ENCODE measurements around the gene NFKBIL1.

DNA sequence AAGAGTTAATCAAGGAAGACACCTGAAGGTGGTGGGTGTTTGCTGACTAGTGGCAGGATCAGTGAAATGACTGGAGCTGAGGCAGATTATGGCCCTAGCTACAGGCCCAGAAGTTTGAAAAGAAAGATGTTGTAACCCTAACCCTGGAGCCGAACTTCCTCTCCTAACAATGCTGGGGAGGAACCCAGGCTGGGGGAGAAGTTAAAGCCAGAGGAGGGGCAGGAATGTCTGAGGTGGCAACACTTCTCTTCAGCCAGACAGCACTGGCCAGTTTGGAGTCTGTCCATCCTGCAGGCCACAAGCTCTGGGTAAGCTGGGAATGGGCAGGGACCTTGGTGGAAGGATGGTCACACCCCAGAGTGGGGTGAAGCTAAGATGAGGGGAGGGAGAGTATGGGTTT, 38.6 kb downstream of the NFKBIL1 start, which contains the start of gene LST1:
- TF ChIP-seq, protein P1, sequence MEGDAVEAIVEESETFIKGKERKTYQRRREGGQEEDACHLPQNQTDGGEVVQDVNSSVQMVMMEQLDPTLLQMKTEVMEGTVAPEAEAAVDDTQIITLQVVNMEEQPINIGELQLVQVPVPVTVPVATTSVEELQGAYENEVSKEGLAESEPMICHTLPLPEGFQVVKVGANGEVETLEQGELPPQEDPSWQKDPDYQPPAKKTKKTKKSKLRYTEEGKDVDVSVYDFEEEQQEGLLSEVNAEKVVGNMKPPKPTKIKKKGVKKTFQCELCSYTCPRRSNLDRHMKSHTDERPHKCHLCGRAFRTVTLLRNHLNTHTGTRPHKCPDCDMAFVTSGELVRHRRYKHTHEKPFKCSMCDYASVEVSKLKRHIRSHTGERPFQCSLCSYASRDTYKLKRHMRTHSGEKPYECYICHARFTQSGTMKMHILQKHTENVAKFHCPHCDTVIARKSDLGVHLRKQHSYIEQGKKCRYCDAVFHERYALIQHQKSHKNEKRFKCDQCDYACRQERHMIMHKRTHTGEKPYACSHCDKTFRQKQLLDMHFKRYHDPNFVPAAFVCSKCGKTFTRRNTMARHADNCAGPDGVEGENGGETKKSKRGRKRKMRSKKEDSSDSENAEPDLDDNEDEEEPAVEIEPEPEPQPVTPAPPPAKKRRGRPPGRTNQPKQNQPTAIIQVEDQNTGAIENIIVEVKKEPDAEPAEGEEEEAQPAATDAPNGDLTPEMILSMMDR (IDR thresholded peaks at IDR 0.05) = no peak
- TF ChIP-seq ZNF423 (CRISPR knock-in tag; IDR thresholded peaks at IDR 0.05) (no peak), JUN (CRISPR knock-in tag; IDR thresholded peaks at IDR 0.05) (no peak), ESRRA (CRISPR knock-in tag; IDR thresholded peaks at IDR 0.05; ENCODE audit: borderline replicate concordance) (no peak), ZNF138 (CRISPR knock-in tag; conservative IDR thresholded peaks at IDR 0.05) (no peak), ZNF232 (CRISPR knock-in tag; IDR thresholded peaks at IDR 0.05) (no peak), FOXP1 (CRISPR knock-in tag; IDR thresholded peaks at IDR 0.05; ENCODE audit: borderline replicate concordance) (no peak), MXD4 (CRISPR knock-in tag; IDR thresholded peaks at IDR 0.05; ENCODE audit: borderline replicate concordance) (no peak)
- TF ChIP-seq, protein P2, sequence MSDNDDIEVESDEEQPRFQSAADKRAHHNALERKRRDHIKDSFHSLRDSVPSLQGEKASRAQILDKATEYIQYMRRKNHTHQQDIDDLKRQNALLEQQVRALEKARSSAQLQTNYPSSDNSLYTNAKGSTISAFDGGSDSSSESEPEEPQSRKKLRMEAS (CRISPR knock-in tag; IDR thresholded peaks at IDR 0.05) = no peak
- TF ChIP-seq, protein P3, sequence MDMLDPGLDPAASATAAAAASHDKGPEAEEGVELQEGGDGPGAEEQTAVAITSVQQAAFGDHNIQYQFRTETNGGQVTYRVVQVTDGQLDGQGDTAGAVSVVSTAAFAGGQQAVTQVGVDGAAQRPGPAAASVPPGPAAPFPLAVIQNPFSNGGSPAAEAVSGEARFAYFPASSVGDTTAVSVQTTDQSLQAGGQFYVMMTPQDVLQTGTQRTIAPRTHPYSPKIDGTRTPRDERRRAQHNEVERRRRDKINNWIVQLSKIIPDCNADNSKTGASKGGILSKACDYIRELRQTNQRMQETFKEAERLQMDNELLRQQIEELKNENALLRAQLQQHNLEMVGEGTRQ (CRISPR knock-in tag; IDR thresholded peaks at IDR 0.05) = no peak
